Endothelial cell of umbilical vein (primary cell): ENCODE data around the gene SUPT3H. TPM values are rescaled to one million over a fixed set of nuclear protein-coding genes. Genes with fewer than 3 reads are reported as not detected.

Experiments
- BruUV-seq: library from RNA; stranded (reverse); fragments of 400-500 nt; replicated peaks from 2 replicates; lab custom pipeline; 2021; lab: Mats Ljungman, UMichigan
- CTCF ChIA-PET: fragments of 300-600, 350-600 bp; sonication (Branson Sonifier 250); formaldehyde crosslinking; loops from one replicate; lab custom pipeline; 2021; ENCODE audit warnings: antibody characterized with exemption, inconsistent platforms; lab: Charles Lee
- POLR2A ChIA-PET: fragments of 300-600, 350-600 bp; sonication (Branson Sonifier 250); formaldehyde crosslinking; loops from one replicate; lab custom pipeline; 2021; ENCODE audit warnings: antibody characterized with exemption, inconsistent platforms; lab: Charles Lee
- DNase-seq: peaks from one replicate; pipeline ENCODE4 v3.0.0-alpha.2; 2011; ENCODE audit warnings: low read depth, low spot score
- FAIRE-seq: peaks from 2 replicates; lab custom pipeline; 2011; peaks lifted over from hg19 to GRCh38; lab: Jason Lieb, UNC
- H2AFZ ChIP-seq: 2 replicates; pipeline ENCODE4 v1.6.0; 2012; ENCODE audit warnings: low read depth, low read length, control low read depth, inconsistent platforms
- H3K27ac ChIP-seq: 2 replicates; pipeline ENCODE4 v1.5.1; 2011; ENCODE audit warnings: low read depth, mild to moderate bottlenecking, control low read depth, low read length, moderate library complexity; ENCODE audit not compliant: insufficient read depth
- H3K27me3 ChIP-seq, 2 experiments: 2 replicates each; pipeline versions ENCODE4 v1.6.0 to v1.6.1; 2011; ENCODE audit warnings: low read length in 2 of 2, mixed read lengths in 1 of 2; ENCODE audit not compliant: control insufficient read depth in 2 of 2, insufficient read depth in 2 of 2
- H3K36me3 ChIP-seq, 2 experiments: 2 replicates in 1 of 2; 3 replicates in 1 of 2; pipeline ENCODE4 v1.5.1; 2011; ENCODE audit warnings: low read length in 2 of 2, mild to moderate bottlenecking in 1 of 2, moderate library complexity in 1 of 2; ENCODE audit not compliant: control insufficient read depth in 2 of 2, insufficient read depth in 2 of 2; ENCODE audit errors: extremely low read depth in 1 of 2
- H3K4me1 ChIP-seq: 3 replicates; pipeline ENCODE4 v1.5.1; 2011; ENCODE audit warnings: mild to moderate bottlenecking, low read length; ENCODE audit not compliant: control insufficient read depth, insufficient read depth; ENCODE audit errors: extremely low read depth
- H3K4me2 ChIP-seq: 2 replicates; pipeline ENCODE4 v1.6.1; 2011; ENCODE audit warnings: low read length, control low read depth, mixed read lengths; ENCODE audit not compliant: insufficient read depth
- H3K4me3 ChIP-seq, 3 experiments: fragments of 200-600 bp in 1 of 3; sonication (generic), shearing (Covaris generic) in 1 of 3; replicated peaks in 1 of 3; 2 replicates each; pipeline ENCODE4 v1.5.1; 2011 to 2016; ENCODE audit warnings: control low read depth in 3 of 3, low read length in 3 of 3, mild to moderate bottlenecking in 2 of 3, inconsistent platforms in 1 of 3, low read depth in 1 of 3, moderate library complexity in 1 of 3; ENCODE audit not compliant: insufficient read depth in 1 of 3
- H3K79me2 ChIP-seq: 2 replicates; pipeline ENCODE4 v1.6.0; 2012; ENCODE audit warnings: low read length, inconsistent platforms; ENCODE audit not compliant: control insufficient read depth, insufficient read depth
- H3K9ac ChIP-seq: replicated peaks from 2 replicates; pipeline ENCODE3; 2011; ENCODE audit warnings: low read length, control low read depth; ENCODE audit not compliant: insufficient read depth; ENCODE audit errors: extremely low read depth
- H3K9me1 ChIP-seq: replicated peaks from 3 replicates; pipeline ENCODE4 v1.6.0; 2011; ENCODE audit warnings: mild to moderate bottlenecking, low read length; ENCODE audit not compliant: control insufficient read depth, insufficient read depth; ENCODE audit errors: extremely low read depth
- H3K9me3 ChIP-seq: replicated peaks from 2 replicates; pipeline ENCODE4 v1.5.1; 2012; ENCODE audit warnings: low read length, inconsistent platforms; ENCODE audit not compliant: control insufficient read depth, insufficient read depth
- H4K20me1 ChIP-seq: replicated peaks from 2 replicates; pipeline ENCODE3; 2011; ENCODE audit warnings: mild to moderate bottlenecking, low read length; ENCODE audit not compliant: control insufficient read depth, insufficient read depth; ENCODE audit errors: extremely low read depth
- EZH2 ChIP-seq: IDR thresholded peaks from 2 replicates; pipeline ENCODE4 v1.6.1; 2012; ENCODE audit warnings: borderline replicate concordance, low read depth, mild to moderate bottlenecking, moderate library complexity, low read length, inconsistent platforms; ENCODE audit not compliant: severe bottlenecking
- FOS ChIP-seq: IDR thresholded peaks from 2 replicates; pipeline ENCODE4 v1.6.1; 2011; ENCODE audit warnings: mild to moderate bottlenecking, low read length, moderate library complexity, borderline replicate concordance; ENCODE audit not compliant: insufficient read depth
- GATA2 ChIP-seq: IDR thresholded peaks from 2 replicates; pipeline ENCODE4 v1.7.0; 2011; ENCODE audit warnings: low read depth, mild to moderate bottlenecking, moderate library complexity, mixed read lengths, low read length; ENCODE audit not compliant: insufficient read length, insufficient read depth
- JUN ChIP-seq: IDR thresholded peaks from 2 replicates; pipeline ENCODE4 v1.6.1; 2011; ENCODE audit warnings: borderline replicate concordance, low read depth; ENCODE audit not compliant: insufficient read length, insufficient read depth
- MYC ChIP-seq: IDR thresholded peaks from one replicate; pipeline ENCODE4 v1.6.1; 2011; ENCODE audit warnings: mild to moderate bottlenecking, low read depth, low read length
- POLR2A ChIP-seq: IDR thresholded peaks from 2 replicates; pipeline ENCODE4 v1.6.1; 2012; ENCODE audit warnings: low read depth, mild to moderate bottlenecking, control low read depth, low read length
- POLR2AphosphoS5 ChIP-seq: IDR thresholded peaks from 2 replicates; pipeline ENCODE4 v1.6.1; 2012; ENCODE audit warnings: low read depth, mild to moderate bottlenecking, control low read depth, low read length, moderate library complexity; ENCODE audit not compliant: insufficient read depth
- dilution Hi-C: fragments of 300-500 bp; cut with MboI; formaldehyde crosslinking; loops from one replicate; pipeline ENCODE4 v1.15.0; 2019; ENCODE audit warnings: low sequenced_read_pairs; ENCODE audit not compliant: extremely low pct_ligation_motif_present
- intact Hi-C: fragments of 100-400 bp; cut with micrococcal nuclease; formaldehyde crosslinking; loops from one replicate; pipeline ENCODE4 v1.10.0; 2022
- polyA plus RNA-seq, 4 experiments: library from polyadenylated mRNA; depleted of rRNA in 3 of 4; stranded (reverse) in 3 of 4; unstranded in 1 of 4; fragments of >200 nt; gene quantifications; 2 replicates each; pipeline versions ENCODE4 v1.2.1 to v1.2.3, GENCODE V29; 2011 to 2012; ENCODE audit warnings: missing spikeins in 1 of 4
- total RNA-seq: library from RNA; stranded (reverse); gene quantifications from 2 replicates; pipeline ENCODE4 v1.2.3, GENCODE V29; 2021
- TF ChIP-seq, protein P1 (sequence below): IDR thresholded peaks from 2 replicates; pipeline ENCODE4 v1.6.1; 2011; ENCODE audit not compliant: insufficient read depth, insufficient read length
- TF ChIP-seq, protein P2 (sequence below), 2 donors: IDR thresholded peaks; 1 replicate in 1 of 2; 2 replicates in 1 of 2; pipeline ENCODE4 v1.5.1; 2011; ENCODE audit warnings: low read length in 2 of 2, mild to moderate bottlenecking in 2 of 2, moderate library complexity in 2 of 2, control low read depth in 1 of 2, inconsistent platforms in 1 of 2, low read depth in 1 of 2; ENCODE audit not compliant: insufficient read depth in 1 of 2; ENCODE audit errors: extremely low read depth in 1 of 2

The SUPT3H gene
- total and polyA plus RNA-seq, 2 donors (not counting 3 experiments of a cell fraction or from before 2014, with no cell fraction given), result 8.3 to 9.8 TPM

DNA sequence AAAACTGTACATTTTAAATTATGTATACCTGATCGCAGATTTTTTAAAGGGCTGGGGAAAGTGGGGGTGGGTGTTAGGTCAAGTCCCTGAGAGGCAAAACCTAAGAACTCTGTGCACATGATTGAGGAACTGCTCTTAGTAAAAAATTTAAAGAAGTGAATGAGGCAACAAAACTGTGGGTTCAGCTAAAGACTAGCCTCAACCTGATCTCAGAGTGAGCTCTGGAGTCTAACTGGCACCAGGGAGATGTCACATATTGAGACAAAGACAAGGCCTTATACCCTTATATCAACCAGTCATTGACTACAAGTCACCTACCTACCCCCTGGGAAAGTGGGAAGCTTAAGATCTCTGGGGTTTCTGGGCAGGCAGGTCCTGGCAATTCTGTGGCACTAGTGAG lies 77.0 kb downstream of the SUPT3H start:
- no peaks in the 10 kb centered on the region for H3K9me1 ChIP-seq
- H3K27me3 ChIP-seq, result no peaks in the 10 kb centered on the region
- TF ChIP-seq FOS (no peak), JUN (no peak), EZH2 (no peak), POLR2A (no peak), POLR2AphosphoS5 (no peak), MYC (no peak), GATA2 (no peak)
- TF ChIP-seq, protein P1, sequence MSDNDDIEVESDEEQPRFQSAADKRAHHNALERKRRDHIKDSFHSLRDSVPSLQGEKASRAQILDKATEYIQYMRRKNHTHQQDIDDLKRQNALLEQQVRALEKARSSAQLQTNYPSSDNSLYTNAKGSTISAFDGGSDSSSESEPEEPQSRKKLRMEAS, result no peak
- TF ChIP-seq, protein P2, sequence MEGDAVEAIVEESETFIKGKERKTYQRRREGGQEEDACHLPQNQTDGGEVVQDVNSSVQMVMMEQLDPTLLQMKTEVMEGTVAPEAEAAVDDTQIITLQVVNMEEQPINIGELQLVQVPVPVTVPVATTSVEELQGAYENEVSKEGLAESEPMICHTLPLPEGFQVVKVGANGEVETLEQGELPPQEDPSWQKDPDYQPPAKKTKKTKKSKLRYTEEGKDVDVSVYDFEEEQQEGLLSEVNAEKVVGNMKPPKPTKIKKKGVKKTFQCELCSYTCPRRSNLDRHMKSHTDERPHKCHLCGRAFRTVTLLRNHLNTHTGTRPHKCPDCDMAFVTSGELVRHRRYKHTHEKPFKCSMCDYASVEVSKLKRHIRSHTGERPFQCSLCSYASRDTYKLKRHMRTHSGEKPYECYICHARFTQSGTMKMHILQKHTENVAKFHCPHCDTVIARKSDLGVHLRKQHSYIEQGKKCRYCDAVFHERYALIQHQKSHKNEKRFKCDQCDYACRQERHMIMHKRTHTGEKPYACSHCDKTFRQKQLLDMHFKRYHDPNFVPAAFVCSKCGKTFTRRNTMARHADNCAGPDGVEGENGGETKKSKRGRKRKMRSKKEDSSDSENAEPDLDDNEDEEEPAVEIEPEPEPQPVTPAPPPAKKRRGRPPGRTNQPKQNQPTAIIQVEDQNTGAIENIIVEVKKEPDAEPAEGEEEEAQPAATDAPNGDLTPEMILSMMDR (IDR thresholded peaks at IDR 0.05; ENCODE audit: extremely low read depth in 1 of 2, insufficient read depth in 1 of 2, low read depth in 1 of 2, low read length in 2 of 2), result no peak
- CTCF ChIA-PET, result interaction anchor here (0.7 to 2.2 kb wide), 3 partner anchors 11 to 414 kb away, joined by 3 to 6 read pairs (median 3); no protein-coding TSS in a partner anchor
- H3K9ac ChIP-seq, result no peak overlapping the region
- H3K27ac ChIP-seq, result no peak overlapping the region
- DNase-seq (no peak), FAIRE-seq (no peak)
- intact Hi-C loops (no loop called here), dilution Hi-C loops (no loop called here)
- H3K4me1 ChIP-seq, result no peaks in the 10 kb centered on the region
- no peaks in the 10 kb centered on the region for H3K9me3 ChIP-seq
- no peaks in the 10 kb centered on the region for H4K20me1 ChIP-seq
- no TSS peak for BruUV-seq
- no peak overlapping the region for H2AFZ ChIP-seq
- no peaks in the 10 kb centered on the region for H3K79me2 ChIP-seq
- POLR2A ChIA-PET, result interaction anchor here (0.6 kb wide), 1 partner anchor 12 kb away, joined by 3 read pairs; no protein-coding TSS in a partner anchor
- H3K4me3 ChIP-seq, result no peak overlapping the region
- H3K4me2 ChIP-seq, result no peak overlapping the region
- no peaks in the 10 kb centered on the region for H3K36me3 ChIP-seq
